NAMALWA (cell line): ENCODE data around the gene ERAL1.

ENCODE experiments used
- DNase-seq: peaks from one replicate; pipeline ENCODE4 v3.0.0-alpha.2; 2015; ENCODE audit warnings: low spot score

The ERAL1 gene

GRCh38 chr17:28879886-28880571, 25.2 kb downstream of the ERAL1 start:
- no peak for DNase-seq

DNA sequence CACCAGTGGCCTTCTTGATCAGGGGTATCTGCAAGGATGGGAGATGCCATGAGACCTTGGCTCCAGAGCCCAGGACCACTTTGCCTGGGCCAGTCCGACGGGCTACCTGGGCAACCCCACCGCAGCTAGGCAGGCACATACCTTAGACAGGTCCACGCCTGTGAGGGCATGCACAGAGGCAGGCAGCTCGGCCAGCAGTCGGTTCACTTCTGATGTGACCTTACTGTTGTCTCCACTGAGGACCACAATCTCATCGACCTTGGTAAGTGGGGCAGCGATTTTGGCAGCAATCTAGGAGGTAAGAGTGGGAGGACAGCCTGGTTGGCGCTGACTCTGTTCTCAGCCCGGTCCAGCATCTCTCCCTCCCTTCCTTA, 25.7 kb downstream of the ERAL1 start:
- no peak for DNase-seq

- no peak for DNase-seq
These were observed 26.8 kb downstream of the ERAL1 start for GRCh38 chr17:28881533-28882056.

DNA sequence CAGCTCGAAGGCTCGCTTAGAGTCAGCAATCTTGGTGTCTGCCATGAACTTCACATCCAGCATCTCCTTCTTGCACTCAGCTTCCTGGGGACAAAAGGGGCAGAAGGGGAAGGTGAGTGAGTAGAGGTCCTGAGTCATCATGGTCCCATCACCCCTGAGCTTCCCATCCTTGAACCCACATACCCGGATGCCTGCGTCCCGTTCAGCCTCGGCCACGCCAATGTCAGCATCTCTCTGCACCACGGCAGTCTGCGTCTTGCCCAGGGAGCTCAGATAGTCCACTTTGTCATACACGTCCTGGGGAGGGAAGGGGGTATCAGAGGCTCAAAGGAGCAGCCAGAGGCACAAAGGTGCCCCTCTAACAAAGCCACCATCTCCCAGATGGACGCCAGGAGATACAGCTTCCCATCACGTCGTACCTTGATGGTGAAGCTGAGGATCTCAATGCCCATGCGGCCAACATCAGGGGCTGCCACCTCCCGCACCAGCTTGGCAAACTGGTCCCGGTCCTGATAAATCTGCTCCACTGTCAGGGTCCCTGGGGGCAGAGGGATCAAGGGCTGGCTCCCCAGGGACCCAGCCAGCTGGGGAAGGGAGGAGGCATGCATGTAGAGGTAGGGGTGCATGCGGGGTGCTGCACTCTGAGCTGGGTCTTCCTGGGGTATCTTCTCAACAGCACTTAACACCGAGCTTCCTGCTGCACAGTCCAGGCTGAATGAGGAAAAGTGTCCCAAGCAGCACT, 27.5 kb downstream of the ERAL1 start:
- no peak for DNase-seq

- DNase-seq: no peak
These were observed 29.3 kb downstream of the ERAL1 start for GRCh38 chr17:28883967-28884702.

DNA sequence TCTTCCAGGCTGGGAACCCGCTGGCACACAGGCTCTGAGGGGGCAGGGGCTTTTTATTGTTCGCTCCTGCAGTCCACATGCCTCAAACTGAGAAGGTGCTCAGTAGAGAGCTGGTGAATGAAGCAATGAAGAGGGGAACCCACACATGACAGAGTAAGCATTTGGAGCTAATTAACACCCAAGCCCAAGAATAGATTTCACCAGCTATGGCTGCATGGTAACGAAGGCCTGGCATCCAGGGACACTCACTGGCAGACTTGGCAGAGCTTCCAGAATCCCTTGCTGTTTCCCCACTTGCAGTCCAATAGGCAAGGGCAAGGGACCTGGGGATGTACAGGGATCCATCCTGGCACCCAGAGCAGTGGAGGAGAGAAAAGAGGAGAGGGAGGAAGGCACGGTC, 30.5 kb downstream of the ERAL1 start:
- no peak for DNase-seq

- DNase-seq: no peak
These were observed 31.1 kb downstream of the ERAL1 start for GRCh38 chr17:28885951-28886350.

DNA sequence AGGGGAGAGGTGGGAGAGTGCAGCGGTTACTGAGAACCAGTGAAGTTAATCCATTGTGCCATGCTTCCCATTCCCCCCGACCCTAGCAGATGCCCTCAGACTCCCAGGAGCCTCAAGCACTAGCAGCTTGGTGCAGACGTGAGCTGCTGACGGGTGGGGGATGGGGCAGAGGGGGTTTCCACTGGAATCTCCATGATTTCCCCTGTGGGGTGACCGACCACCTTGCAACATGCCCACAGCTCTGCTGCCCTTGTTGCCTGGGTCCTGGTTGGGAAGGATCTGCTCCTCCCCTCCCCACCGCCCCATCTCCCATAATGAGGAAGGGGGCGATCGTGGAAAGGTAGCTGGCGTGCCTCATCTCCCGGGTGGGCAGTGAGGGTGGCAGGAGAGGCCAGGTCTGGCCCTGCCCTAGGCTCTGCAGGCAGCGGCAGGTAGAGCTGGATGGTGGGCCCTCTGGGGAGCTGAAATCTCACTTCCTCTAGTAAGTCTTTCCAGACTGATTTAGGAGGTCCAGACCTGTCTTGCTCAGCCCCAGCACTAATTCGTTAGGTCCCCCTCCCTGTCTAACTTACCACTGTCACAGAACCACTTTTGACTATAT, 33.2 kb downstream of the ERAL1 start:
- DNase-seq: no peak

GRCh38 chr17:28888832-28889231, 34.0 kb downstream of the ERAL1 start:
- no peak for DNase-seq

DNA sequence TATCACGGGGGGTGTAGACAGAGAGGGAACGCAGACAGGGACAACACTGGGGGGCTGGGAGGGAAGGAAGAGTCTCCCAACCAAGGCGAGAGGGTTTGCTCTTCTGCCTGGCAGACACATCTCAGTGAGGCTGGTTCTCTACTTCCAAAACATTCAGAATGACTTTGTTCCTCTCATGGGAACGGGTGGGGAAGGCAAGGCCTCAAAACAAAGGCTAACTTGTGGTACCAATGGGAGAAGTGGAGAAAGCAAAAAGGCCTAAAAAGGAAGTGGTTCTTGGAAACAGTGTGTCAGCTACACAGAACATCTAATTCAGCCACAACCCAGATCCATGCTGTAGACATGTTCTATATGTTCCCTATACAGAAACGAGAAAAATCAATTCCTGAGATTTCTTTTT, 35.2 kb downstream of the ERAL1 start:
- DNase-seq: no peak

- no peak for DNase-seq
These were observed 36.4 kb downstream of the ERAL1 start for GRCh38 chr17:28891201-28891600.

GRCh38 chr17:28892024-28892423, 37.2 kb downstream of the ERAL1 start:
- no peak for DNase-seq

DNA sequence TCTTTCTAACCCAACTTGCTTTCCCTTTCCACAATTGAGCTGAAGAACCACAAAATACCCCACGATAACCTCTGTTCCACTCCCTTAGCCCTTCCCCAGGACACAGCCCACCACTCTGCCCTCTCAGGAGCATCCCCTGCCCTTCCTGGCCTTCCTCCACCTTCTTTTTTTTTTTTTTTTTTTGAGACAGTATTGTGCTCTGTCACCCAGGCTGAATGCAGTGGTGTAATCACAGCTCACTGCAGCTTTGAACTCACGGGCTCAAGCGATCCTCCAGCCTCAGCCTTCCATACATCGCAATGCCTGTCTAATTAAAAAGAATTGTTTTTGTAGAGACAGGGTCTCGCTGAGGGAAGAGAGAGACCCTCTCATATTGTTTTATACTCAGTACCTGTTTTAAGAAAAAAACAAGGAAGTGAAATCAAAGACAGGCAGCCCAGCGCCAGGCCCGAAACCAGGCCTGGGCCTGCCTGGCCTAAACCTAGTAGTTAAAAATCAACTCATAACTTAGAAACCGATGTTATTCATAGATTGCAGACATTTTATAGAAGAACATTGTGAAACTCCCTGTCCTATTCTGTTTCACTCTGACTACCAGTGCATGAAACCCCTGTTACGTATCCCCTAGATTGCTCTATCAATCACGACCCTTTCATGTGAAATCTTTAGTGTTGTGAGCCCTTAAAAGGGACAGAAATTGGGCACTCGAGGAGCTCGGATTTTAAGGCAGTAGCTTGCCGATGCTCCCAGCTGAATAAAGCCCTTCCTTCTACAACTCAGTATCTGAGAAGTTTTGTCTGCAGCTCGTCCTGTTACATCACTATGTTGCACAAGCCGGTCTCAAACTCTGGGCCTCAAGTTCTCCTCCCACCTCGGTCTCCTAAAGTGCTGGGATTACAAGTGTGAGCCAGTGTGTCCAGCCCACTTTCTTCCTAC, 38.7 kb downstream of the ERAL1 start:
- peak; percentile 57 for DNase-seq

GRCh38 chr17:28895794-28896447, 41.1 kb downstream of the ERAL1 start:
- DNase-seq: no peak

GRCh38 chr17:28896491-28896883, 41.7 kb downstream of the ERAL1 start:
- no peak for DNase-seq

- peak; percentile 65 for DNase-seq
These were observed 42.3 kb downstream of the ERAL1 start, which contains the start of gene FLOT2 for GRCh38 chr17:28896884-28897768. Gene FLOT2 (minus strand): TSS chr17:28897733. CDS start chr17:28897574, 159 bp downstream.

DNA sequence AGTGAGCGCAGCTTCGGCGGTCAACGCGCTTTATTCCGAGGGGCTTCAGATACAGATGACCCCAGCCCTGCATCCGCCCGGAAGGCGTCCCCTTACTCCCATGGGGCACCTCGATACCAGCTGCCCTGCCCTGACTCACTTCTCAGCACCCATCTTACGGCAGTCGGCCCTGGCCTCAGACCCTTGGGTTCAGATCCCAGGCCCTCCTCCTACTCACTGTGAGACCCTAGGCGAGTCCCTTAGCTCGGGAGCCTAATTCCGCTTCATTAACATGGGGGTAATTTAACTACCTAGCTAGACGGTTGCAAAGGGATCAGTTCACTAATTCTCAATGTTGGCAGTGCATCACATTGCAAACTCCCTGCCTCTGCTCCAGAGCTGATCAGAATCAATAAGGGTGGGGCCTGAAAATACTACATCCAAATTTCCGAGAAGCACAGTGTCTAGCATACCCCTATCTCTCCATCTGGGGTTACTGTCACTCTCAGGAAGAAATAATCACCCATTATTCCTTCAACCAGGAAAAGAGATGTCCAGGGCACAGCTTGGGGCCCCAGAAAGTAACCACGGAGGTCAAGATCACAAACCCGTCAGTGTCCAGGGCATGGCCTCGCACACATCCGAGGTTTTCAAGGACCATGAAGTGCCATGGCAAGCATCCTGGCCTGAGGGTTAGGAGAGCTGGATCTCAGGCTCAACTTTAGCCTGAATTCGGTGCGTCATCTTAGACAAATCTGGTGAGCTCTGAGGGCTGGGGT, 43.1 kb downstream of the ERAL1 start:
- peak; percentile 60 for DNase-seq

DNA sequence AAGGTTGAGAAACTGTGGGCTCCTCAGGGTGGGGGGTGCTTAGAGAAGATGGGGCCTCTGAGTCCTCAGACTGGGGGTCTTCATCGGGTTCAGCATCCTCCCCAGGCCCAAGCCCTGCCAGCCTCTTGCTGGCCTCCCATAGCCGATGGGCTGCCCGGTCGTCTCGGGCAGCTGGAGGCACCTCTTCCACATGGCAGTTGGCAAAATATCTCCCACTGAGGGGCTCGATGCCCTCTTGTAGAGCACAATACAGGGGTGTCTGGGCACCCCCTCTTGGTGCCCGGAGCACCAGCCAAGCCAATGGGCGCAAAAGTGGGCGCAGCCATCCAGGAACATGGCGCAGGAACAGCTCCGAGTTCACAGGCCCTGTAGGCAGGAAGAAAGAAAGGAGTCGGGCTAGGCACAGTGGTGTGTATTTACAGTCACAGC, 43.7 kb downstream of the ERAL1 start:
- no peak for DNase-seq
